ENCODE results near the gene XAGE5. TPM values are rescaled to one million over a fixed set of nuclear protein-coding genes. Genes with fewer than 3 reads are reported as not detected.
"Not testable (repeated sequence)": the region's sequence is repeated elsewhere in the genome, so short reads cannot be mapped to it uniquely, and the experiment has no call there.

XAGE5 gene
- total and polyA plus RNA-seq, 2 of the 4 experiments (the other 2 are of a cell fraction): not detected

GRCh38 chrX:52797327-52797726 is 13.8 kb upstream of the XAGE5 start, which contains the start of gene SPANXN5:
TSS of gene SPANXN5 (minus strand) at chrX:52797427. CDS start at chrX:52797348, 79 bp downstream.
- not testable (repeated sequence) for H2AK9ac ChIP-seq (replicated peaks; ENCODE audit: low read depth, low read length, poor library complexity)

GRCh38 chrX:52804876-52805275 is 6.2 kb upstream of the XAGE5 start:
- H3K4me3 ChIP-seq (ENCODE audit: insufficient read depth, low read depth, low read length); H3K23ac ChIP-seq (ENCODE audit: low read depth, low read length); H3K79me1 ChIP-seq (ENCODE audit: low read depth in 1 of 2, low read length in 2 of 2); H4K5ac ChIP-seq (ENCODE audit: low read depth, low read length); H3K4ac ChIP-seq (ENCODE audit: low read depth, low read length); H2BK15ac ChIP-seq (ENCODE audit: low read depth, low read length); H3K14ac ChIP-seq (replicated peaks; ENCODE audit: low read depth, low read length); H3K9ac ChIP-seq (ENCODE audit: low read depth, low read length); H3K27ac ChIP-seq (ENCODE audit: insufficient read depth, low read length); in situ Hi-C loops (cut with MboI; ENCODE audit: low sequenced_read_pairs); ATAC-seq (ENCODE audit: low read depth); H3K9me1 ChIP-seq (ENCODE audit: insufficient read depth, low read length); H3K56ac ChIP-seq (ENCODE audit: extremely low read depth, insufficient read depth, low read length); BruUV-seq (replicated peaks); H3K27me3 ChIP-seq (ENCODE audit: control insufficient read depth, insufficient read depth, low read length); H3K4me1 ChIP-seq (ENCODE audit: control insufficient read depth, insufficient read depth, low read length); H4K8ac ChIP-seq (ENCODE audit: low read depth in 2 of 2, low read length in 2 of 2); H2BK20ac ChIP-seq (ENCODE audit: low read depth, low read length); dilution Hi-C loops (cut with HindIII; ENCODE audit: low sequenced_read_pairs, unreplicated experiment); H2AK5ac ChIP-seq (ENCODE audit: low read depth, low read length); H3K4me2 ChIP-seq (ENCODE audit: low read depth, low read length); H4K20me1 ChIP-seq (ENCODE audit: insufficient read depth, low read length); CTCF ChIA-PET; H3K9me3 ChIP-seq (ENCODE audit: control insufficient read depth, insufficient read depth, low read length); H3K18ac ChIP-seq (ENCODE audit: low read depth, low read length); H2AFZ ChIP-seq (replicated peaks; ENCODE audit: low read length, poor library complexity); DNase-seq; H2AK9ac ChIP-seq (replicated peaks; ENCODE audit: low read depth, low read length, poor library complexity); POLR2A ChIA-PET (ENCODE audit: unreplicated experiment); H2BK120ac ChIP-seq (ENCODE audit: low read depth, low read length); H3K36me3 ChIP-seq (ENCODE audit: control insufficient read depth, insufficient read depth, low read length); intact Hi-C loops (cut with micrococcal nuclease); H4K91ac ChIP-seq (ENCODE audit: insufficient read depth, low read depth, low read length); H2BK5ac ChIP-seq (ENCODE audit: low read depth, low read length, poor library complexity, severe bottlenecking): not testable (repeated sequence)
- no CpG with 5 or more reads among the region's 2 CpGs for WGBS, 2 experiments (ENCODE audit: extremely low coverage in 2 of 2, insufficient read length in 1 of 2)

More at GRCh38 chrX:52797327-52797726, 13.8 kb upstream of the XAGE5 start, which contains the start of gene SPANXN5:
- H4K20me1 ChIP-seq (ENCODE audit: insufficient read depth, low read length); H3K4me3 ChIP-seq (ENCODE audit: insufficient read depth, low read depth, low read length); H3K79me1 ChIP-seq (ENCODE audit: low read depth in 1 of 2, low read length in 2 of 2); H3K4me1 ChIP-seq (ENCODE audit: control insufficient read depth, insufficient read depth, low read length); DNase-seq; H3K27ac ChIP-seq (ENCODE audit: insufficient read depth, low read length); H3K23ac ChIP-seq (ENCODE audit: low read depth, low read length); H3K56ac ChIP-seq (ENCODE audit: extremely low read depth, insufficient read depth, low read length); H4K91ac ChIP-seq (ENCODE audit: insufficient read depth, low read depth, low read length); H2BK15ac ChIP-seq (ENCODE audit: low read depth, low read length); H3K27me3 ChIP-seq (ENCODE audit: control insufficient read depth, insufficient read depth, low read length); ATAC-seq (ENCODE audit: low read depth); H4K8ac ChIP-seq (ENCODE audit: low read depth in 2 of 2, low read length in 2 of 2); H3K4me2 ChIP-seq (ENCODE audit: low read depth, low read length); H4K5ac ChIP-seq (ENCODE audit: low read depth, low read length); BruUV-seq (replicated peaks); in situ Hi-C loops (cut with MboI; ENCODE audit: low sequenced_read_pairs); H3K4ac ChIP-seq (ENCODE audit: low read depth, low read length); H2AFZ ChIP-seq (replicated peaks; ENCODE audit: low read length, poor library complexity); H3K18ac ChIP-seq (ENCODE audit: low read depth, low read length); H3K9me3 ChIP-seq (ENCODE audit: control insufficient read depth, insufficient read depth, low read length); H2BK20ac ChIP-seq (ENCODE audit: low read depth, low read length); H3K9me1 ChIP-seq (ENCODE audit: insufficient read depth, low read length); H2BK120ac ChIP-seq (ENCODE audit: low read depth, low read length); CTCF ChIA-PET; H2BK5ac ChIP-seq (ENCODE audit: low read depth, low read length, poor library complexity, severe bottlenecking); H2AK5ac ChIP-seq (ENCODE audit: low read depth, low read length); H3K14ac ChIP-seq (replicated peaks; ENCODE audit: low read depth, low read length); intact Hi-C loops (cut with micrococcal nuclease); POLR2A ChIA-PET (ENCODE audit: unreplicated experiment); dilution Hi-C loops (cut with HindIII; ENCODE audit: low sequenced_read_pairs, unreplicated experiment); H3K36me3 ChIP-seq (ENCODE audit: control insufficient read depth, insufficient read depth, low read length); H3K9ac ChIP-seq (ENCODE audit: low read depth, low read length): not testable (repeated sequence)
- no CpG with 5 or more reads among the region's 2 CpGs for WGBS, 2 experiments (ENCODE audit: extremely low coverage in 2 of 2, insufficient read length in 1 of 2)

All from IMR-90 (cell line).